ENCODE measurements around the gene SORCS3. TPM values are rescaled to one million over a fixed set of nuclear protein-coding genes. Genes with fewer than 3 reads are reported as not detected.

The SORCS3 gene
- total RNA-seq, 1 experiment from 2014 or later = 0.04 TPM

DNA sequence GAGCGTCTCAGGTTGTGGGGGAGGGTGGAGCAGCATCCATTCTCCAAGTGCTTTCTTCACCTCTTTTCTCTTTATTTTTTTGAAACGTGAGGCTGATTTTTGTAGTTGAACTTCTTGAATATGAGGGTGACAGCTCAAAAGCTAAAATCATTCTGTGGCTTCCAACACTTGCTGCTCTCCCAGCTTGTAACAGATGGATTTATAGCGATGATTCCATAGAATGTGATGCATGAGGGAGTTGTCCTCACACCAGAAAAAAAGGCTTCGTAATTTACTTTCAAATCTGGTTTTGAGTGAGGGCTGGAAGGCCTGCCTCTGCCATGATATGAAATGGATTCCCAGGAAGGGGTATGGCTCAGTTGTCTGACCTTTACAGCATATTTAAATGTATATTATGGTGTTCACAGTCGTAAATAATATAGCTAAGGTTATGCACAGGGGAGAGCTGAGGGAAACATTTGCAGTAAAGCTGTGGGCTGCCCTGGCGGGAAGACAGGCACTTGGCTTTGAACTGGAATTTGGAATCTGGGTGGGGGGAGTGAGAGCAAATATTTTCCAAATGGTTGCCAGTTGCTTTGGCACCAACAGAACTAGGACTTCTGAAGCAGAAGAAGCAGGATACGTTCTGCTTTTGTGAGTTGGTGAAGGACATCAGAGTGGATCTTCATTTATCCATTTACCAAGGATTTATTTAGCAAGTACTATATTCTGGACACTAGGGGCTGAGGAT is 166.7 kb downstream of the SORCS3 start:
- no peak overlapping the region for H2BK20ac ChIP-seq (ENCODE audit: low read depth, low read length, poor library complexity, severe bottlenecking)

More for the DNA sequence above, 166.7 kb downstream of the SORCS3 start:
- Histone ChIP-seq H2AK5ac (ENCODE audit: insufficient read length, low read length) (no peak overlapping the region), H4K8ac (replicated peaks; ENCODE audit: insufficient read length, low read depth, low read length) (no peak overlapping the region), H3K18ac (ENCODE audit: insufficient read length, low read depth, low read length) (no peak overlapping the region), H4K5ac (ENCODE audit: insufficient read length, low read depth, low read length) (no peak overlapping the region), H3K9ac (ENCODE audit: extremely low read depth, insufficient read length, low read length) (no peak overlapping the region), H2BK15ac (ENCODE audit: low read depth, low read length) (no peak overlapping the region), H3K27me3 (ENCODE audit: insufficient read depth, low read length) (no peaks in the 10 kb centered on the region), H3K9me3 (ENCODE audit: control insufficient read depth, low read depth, low read length) (no peaks in the 10 kb centered on the region), H3K4me1 (ENCODE audit: insufficient read depth, low read length) (peaks cover 2% of the 10 kb centered on the region; the same call in 1 of the 2 replicates), H4K20me1 (ENCODE audit: control insufficient read depth, insufficient read depth, insufficient read length) (no peaks in the 10 kb centered on the region), H3K79me2 (ENCODE audit: insufficient read depth, low read length) (no peaks in the 10 kb centered on the region), H2BK12ac (ENCODE audit: insufficient read length, low read depth, low read length) (no peak overlapping the region), H2BK120ac (ENCODE audit: low read depth, low read length, poor library complexity, severe bottlenecking) (no peak overlapping the region), H4K91ac (ENCODE audit: insufficient read length, low read depth, low read length) (no peak overlapping the region), H3K56ac (ENCODE audit: insufficient read length, low read depth, low read length) (no peak overlapping the region), H3K79me1 (ENCODE audit: insufficient read depth, low read depth, low read length, poor library complexity, severe bottlenecking) (no peaks in the 10 kb centered on the region), H3K27ac (ENCODE audit: insufficient read length, low read depth, low read length) (no peak overlapping the region), H3K4ac (ENCODE audit: low read depth, low read length) (no peak overlapping the region), H3K4me2 (ENCODE audit: insufficient read depth, insufficient read length, low read length) (no peak overlapping the region), H3T11ph (ENCODE audit: low read length) (no peak overlapping the region), H2BK5ac (ENCODE audit: insufficient read length, low read length) (no peak overlapping the region), H3K23me2 (ENCODE audit: insufficient read length, low read depth, low read length, poor library complexity, severe bottlenecking) (no peaks in the 10 kb centered on the region), H3K23ac (ENCODE audit: insufficient read length, low read depth, low read length) (no peak overlapping the region), H2AFZ (ENCODE audit: low read length) (no peak overlapping the region), H3K14ac (ENCODE audit: insufficient read depth, low read length) (no peak overlapping the region)
- no peaks in the 10 kb centered on the region for H3K27me3 Mint-ChIP-seq (ENCODE audit: low read depth)
- DNase-seq = no peak
- H3K36me3 Mint-ChIP-seq (ENCODE audit: insufficient read depth in 1 of 3, low read depth in 3 of 3) = peaks cover 0 to 2% (median 0%) of the 10 kb centered on the region in 3 experiments; a peak in 2 of 7 replicates
- no peak overlapping the region for H3K4me3 Mint-ChIP-seq
- H3K4me1 Mint-ChIP-seq = peaks cover 4 to 8% of the 10 kb centered on the region in 2 experiments
- H3K9me3 Mint-ChIP-seq = no peaks in the 10 kb centered on the region
- TF ChIP-seq, protein P1, sequence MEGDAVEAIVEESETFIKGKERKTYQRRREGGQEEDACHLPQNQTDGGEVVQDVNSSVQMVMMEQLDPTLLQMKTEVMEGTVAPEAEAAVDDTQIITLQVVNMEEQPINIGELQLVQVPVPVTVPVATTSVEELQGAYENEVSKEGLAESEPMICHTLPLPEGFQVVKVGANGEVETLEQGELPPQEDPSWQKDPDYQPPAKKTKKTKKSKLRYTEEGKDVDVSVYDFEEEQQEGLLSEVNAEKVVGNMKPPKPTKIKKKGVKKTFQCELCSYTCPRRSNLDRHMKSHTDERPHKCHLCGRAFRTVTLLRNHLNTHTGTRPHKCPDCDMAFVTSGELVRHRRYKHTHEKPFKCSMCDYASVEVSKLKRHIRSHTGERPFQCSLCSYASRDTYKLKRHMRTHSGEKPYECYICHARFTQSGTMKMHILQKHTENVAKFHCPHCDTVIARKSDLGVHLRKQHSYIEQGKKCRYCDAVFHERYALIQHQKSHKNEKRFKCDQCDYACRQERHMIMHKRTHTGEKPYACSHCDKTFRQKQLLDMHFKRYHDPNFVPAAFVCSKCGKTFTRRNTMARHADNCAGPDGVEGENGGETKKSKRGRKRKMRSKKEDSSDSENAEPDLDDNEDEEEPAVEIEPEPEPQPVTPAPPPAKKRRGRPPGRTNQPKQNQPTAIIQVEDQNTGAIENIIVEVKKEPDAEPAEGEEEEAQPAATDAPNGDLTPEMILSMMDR (conservative IDR thresholded peaks at IDR 0.05) = no peak
- whole genome bisulfite sequencing (ENCODE audit: extremely low coverage, insufficient read length, low lambda C conversion rate) = no CpG with 5 or more reads among the region's 7 CpGs
- no peak overlapping the region; a peak in 1 of 7 replicates for H3K27ac Mint-ChIP-seq

Data from H9 (cell line).